IPS-15b (cell line): ENCODE results near the gene SLC51B.
"Not testable (repeated sequence)": the region's sequence is repeated elsewhere in the genome, so short reads cannot be mapped to it uniquely, and the experiment has no call there.

Experiments
- H3K27me3 ChIP-seq: one replicate; pipeline ENCODE4 v1.6.1; 2013; ENCODE audit warnings: low read length; ENCODE audit not compliant: control insufficient read depth, insufficient read depth
- H3K36me3 ChIP-seq: one replicate; pipeline ENCODE4 v1.6.1; 2013; ENCODE audit warnings: low read length; ENCODE audit not compliant: control insufficient read depth, insufficient read depth
- H3K4me1 ChIP-seq: one replicate; pipeline ENCODE4 v1.6.1; 2013; ENCODE audit warnings: mild to moderate bottlenecking, low read length; ENCODE audit not compliant: control insufficient read depth, insufficient read depth
- H3K4me3 ChIP-seq: one replicate; pipeline ENCODE4 v1.5.1; 2013; ENCODE audit warnings: low read depth, low read length
- H3K9ac ChIP-seq: one replicate; pipeline ENCODE4 v1.6.1; 2013; ENCODE audit warnings: low read depth, mild to moderate bottlenecking, low read length
- H3K9me3 ChIP-seq: one replicate; pipeline ENCODE4 v1.6.1; 2013; ENCODE audit warnings: mild to moderate bottlenecking, low read length; ENCODE audit not compliant: control insufficient read depth, insufficient read depth

The SLC51B gene

GRCh38 chr15:65044218-65044617, 969 bp upstream of the SLC51B start:
- H3K36me3 ChIP-seq, H3K4me1 ChIP-seq, H3K27me3 ChIP-seq: not testable (repeated sequence)

DNA sequence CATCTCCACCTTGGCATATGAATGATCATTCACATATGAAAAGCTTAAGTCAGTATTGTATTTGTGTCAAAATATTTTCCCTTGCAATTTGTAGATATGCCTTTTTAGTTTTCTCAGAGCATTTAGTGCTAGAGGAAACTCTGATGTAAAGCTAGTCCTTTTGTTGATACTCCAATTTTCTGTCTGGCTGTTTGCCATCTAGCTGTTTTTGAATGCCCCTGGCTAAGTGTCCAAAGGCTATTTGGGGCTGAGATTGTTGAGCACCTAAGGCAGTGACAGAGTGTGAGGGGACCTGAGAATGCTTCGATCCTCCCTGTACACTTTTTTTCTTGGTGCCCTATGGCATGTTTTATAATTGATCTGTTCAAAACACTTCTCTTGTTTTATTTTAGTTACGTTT, 3.1 kb downstream of the SLC51B start:
- no peak overlapping the region for H3K9ac ChIP-seq
- peaks cover 7% of the 10 kb centered on the region for H3K4me1 ChIP-seq
- H3K9me3 ChIP-seq: no peaks in the 10 kb centered on the region
- no peaks in the 10 kb centered on the region for H3K36me3 ChIP-seq
- peaks cover 3% of the 10 kb centered on the region for H3K27me3 ChIP-seq
- no peak overlapping the region for H3K4me3 ChIP-seq

More at GRCh38 chr15:65044218-65044617, 969 bp upstream of the SLC51B start:
- not testable (repeated sequence) for H3K9me3 ChIP-seq, H3K4me3 ChIP-seq, H3K9ac ChIP-seq

- peak overlapping the region; percentile 47 for H3K4me3 ChIP-seq
- no peaks in the 10 kb centered on the region for H3K9me3 ChIP-seq
- H3K27me3 ChIP-seq: peaks cover 3% of the 10 kb centered on the region
- H3K4me1 ChIP-seq: peaks cover 7% of the 10 kb centered on the region
- H3K36me3 ChIP-seq: no peaks in the 10 kb centered on the region
- H3K9ac ChIP-seq: no peak overlapping the region
Observed at GRCh38 chr15:65049418-65049840, 4.2 kb downstream of the SLC51B start.

- Histone ChIP-seq H3K9ac (no peak overlapping the region), H3K27me3 (peaks cover 3% of the 10 kb centered on the region), H3K4me3 (no peak overlapping the region), H3K4me1 (peaks cover 5% of the 10 kb centered on the region), H3K36me3 (peaks cover 2% of the 10 kb centered on the region), H3K9me3 (no peaks in the 10 kb centered on the region)
Observed at GRCh38 chr15:65050270-65050669, 5.1 kb downstream of the SLC51B start.

DNA sequence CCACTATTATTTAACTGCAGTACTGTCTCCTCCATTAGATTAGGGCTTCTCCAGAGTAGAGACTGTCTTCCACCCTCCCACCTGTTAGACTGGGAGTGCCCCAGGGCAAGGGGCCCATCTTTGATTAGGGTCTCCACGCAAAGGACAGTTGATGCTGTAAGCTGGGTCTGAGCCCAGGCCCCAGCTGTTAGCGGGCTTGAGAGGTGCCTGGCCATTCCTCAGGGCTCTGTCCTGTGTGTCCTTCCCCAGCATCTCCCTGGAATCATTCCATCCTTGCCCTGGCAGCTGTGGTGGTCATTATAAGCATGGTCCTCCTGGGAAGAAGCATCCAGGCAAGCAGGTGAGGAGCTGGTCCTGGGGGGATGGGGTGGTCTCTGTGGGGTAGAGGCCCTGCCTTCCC, 6.1 kb downstream of the SLC51B start:
- Histone ChIP-seq H3K36me3 (peaks cover 5% of the 10 kb centered on the region), H3K4me1 (peaks cover 5% of the 10 kb centered on the region), H3K4me3 (no peak overlapping the region), H3K27me3 (peaks cover 3% of the 10 kb centered on the region), H3K9ac (no peak overlapping the region), H3K9me3 (no peaks in the 10 kb centered on the region)

- no peak overlapping the region for H3K9ac ChIP-seq
- H3K4me3 ChIP-seq: no peak overlapping the region
- H3K27me3 ChIP-seq: peaks cover 3% of the 10 kb centered on the region
- no peaks in the 10 kb centered on the region for H3K9me3 ChIP-seq
- peaks cover 5% of the 10 kb centered on the region for H3K4me1 ChIP-seq
- peaks cover 5% of the 10 kb centered on the region for H3K36me3 ChIP-seq
Observed at GRCh38 chr15:65052956-65053355, 7.8 kb downstream of the SLC51B start.

- peaks cover 13% of the 10 kb centered on the region for H3K36me3 ChIP-seq
- no peak overlapping the region for H3K4me3 ChIP-seq
- H3K9ac ChIP-seq: no peak overlapping the region
- peaks cover 4% of the 10 kb centered on the region for H3K4me1 ChIP-seq
- no peaks in the 10 kb centered on the region for H3K9me3 ChIP-seq
- peaks cover 3% of the 10 kb centered on the region for H3K27me3 ChIP-seq
Observed at GRCh38 chr15:65054333-65055200, 9.4 kb downstream of the SLC51B start.

DNA sequence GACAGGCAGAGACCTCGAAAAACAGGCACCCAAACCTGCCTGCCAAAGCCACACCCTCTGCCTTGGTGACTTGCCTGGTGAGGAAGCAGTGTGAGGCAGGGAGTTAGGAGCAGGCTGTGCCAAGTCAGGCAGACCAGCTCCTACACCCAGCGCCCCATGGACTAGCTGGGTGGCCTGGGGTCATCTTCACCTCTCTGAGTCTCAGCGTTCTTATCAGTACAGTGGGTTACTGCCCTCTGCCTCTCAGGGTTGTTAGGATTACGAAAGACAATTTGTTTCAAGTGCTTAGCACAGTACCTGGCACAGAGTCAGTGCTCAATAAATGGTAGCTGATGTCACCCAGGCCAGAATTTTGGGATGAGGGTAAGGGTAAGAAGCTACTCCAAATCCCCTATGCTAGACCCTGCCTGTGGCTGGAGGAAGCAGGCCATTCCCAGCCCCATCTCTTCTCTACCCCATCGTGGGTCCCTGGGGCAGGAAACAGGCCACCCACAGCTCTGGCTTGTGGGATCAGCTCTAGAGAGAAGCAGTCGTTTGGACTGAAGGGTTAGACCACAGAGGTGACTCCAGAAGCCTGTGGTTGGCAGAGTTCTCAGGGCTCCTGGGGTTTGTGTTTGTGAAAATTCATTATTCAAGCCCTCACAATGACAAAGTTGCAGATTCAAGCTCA, 10.1 kb downstream of the SLC51B start:
- H3K4me1 ChIP-seq: no peaks in the 10 kb centered on the region
- peaks cover 13% of the 10 kb centered on the region for H3K36me3 ChIP-seq
- H3K9me3 ChIP-seq: no peaks in the 10 kb centered on the region
- H3K27me3 ChIP-seq: no peaks in the 10 kb centered on the region
- no peak overlapping the region for H3K9ac ChIP-seq
- no peak overlapping the region for H3K4me3 ChIP-seq

- Histone ChIP-seq H3K4me3 (no peak overlapping the region), H3K9me3 (no peaks in the 10 kb centered on the region), H3K36me3 (peaks cover 13% of the 10 kb centered on the region), H3K27me3 (no peaks in the 10 kb centered on the region), H3K9ac (no peak overlapping the region), H3K4me1 (no peaks in the 10 kb centered on the region)
Observed at GRCh38 chr15:65056106-65056505, 10.9 kb downstream of the SLC51B start.

DNA sequence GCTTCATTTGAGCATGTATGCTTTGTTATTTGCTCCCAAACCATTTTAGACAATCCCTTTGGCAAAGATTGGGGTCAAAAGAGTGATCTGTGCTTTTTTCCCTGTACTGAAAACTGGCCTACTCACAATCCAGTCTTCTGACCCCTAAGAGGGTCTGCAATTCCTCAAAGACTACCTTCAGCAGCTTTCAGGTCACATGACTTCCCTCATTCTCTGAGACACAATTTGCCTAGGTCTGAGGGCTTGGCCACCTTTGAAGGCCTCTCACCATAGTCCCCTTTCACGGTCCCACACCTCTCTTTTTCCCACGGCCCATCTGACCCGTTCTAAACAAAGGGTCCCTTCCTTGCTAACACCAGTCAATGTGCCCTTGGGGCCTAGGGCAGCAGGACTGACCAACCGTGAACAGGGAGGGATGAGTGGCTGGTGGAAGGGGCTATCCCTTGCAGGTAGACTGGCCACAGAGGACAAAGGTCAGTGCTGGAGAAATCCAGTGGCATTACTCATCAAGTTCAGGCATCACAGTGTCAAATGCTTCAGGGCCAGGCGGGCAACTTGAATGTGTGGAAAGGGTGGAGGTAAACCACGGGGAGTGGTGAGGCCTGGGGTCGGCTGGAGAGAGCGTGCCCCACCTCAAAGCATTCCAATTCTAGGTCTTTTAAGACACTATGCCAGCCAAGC, 11.8 kb downstream of the SLC51B start:
- no peak overlapping the region for H3K9ac ChIP-seq
- no peaks in the 10 kb centered on the region for H3K9me3 ChIP-seq
- H3K27me3 ChIP-seq: no peaks in the 10 kb centered on the region
- no peaks in the 10 kb centered on the region for H3K4me1 ChIP-seq
- no peak overlapping the region for H3K4me3 ChIP-seq
- peaks cover 13% of the 10 kb centered on the region for H3K36me3 ChIP-seq

DNA sequence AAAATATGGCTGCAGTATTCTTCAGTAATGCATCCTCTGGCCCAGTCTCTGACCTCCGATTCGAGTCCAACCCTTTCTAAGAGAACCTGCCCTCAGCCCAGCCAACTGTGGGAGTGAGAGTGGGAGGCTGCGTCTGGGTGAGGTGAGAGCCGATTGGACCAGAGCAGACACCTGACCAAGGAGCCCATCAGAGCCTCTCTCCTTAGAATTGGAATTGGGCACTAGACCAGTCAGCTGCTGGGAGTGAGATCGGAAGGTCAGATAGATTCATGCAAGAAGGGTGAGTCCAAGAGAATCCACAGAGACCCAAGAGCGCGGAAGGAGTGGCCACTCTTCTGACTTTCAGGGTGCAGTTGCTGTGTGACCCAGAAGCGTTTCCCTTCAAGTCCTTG, 12.4 kb downstream of the SLC51B start:
- Histone ChIP-seq H3K4me3 (no peak overlapping the region), H3K9me3 (no peaks in the 10 kb centered on the region), H3K9ac (no peak overlapping the region), H3K27me3 (no peaks in the 10 kb centered on the region), H3K36me3 (peaks cover 13% of the 10 kb centered on the region), H3K4me1 (no peaks in the 10 kb centered on the region)
